Measurements from ENCODE around the gene CHST11.

DNA sequence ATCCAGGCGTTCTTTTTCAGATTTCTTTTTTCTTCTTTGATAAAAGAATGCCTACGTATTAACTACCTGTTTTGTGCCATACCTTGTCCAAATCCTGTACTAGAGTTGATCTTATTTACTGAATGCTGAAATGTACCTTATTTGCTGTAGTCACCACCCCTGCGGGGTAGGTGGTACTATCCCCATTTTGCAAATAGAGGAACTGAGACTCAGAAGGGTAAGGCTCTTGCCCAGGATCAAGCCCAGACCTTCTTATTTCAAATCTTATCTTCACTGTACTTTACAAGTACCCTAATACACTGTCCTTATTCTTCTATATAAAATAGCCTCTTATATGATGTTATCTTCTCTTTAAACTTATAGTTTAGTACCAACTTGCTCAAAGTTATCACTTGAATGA lies 294.8 kb downstream of the CHST11 start:
- TF ChIP-seq, protein P1, sequence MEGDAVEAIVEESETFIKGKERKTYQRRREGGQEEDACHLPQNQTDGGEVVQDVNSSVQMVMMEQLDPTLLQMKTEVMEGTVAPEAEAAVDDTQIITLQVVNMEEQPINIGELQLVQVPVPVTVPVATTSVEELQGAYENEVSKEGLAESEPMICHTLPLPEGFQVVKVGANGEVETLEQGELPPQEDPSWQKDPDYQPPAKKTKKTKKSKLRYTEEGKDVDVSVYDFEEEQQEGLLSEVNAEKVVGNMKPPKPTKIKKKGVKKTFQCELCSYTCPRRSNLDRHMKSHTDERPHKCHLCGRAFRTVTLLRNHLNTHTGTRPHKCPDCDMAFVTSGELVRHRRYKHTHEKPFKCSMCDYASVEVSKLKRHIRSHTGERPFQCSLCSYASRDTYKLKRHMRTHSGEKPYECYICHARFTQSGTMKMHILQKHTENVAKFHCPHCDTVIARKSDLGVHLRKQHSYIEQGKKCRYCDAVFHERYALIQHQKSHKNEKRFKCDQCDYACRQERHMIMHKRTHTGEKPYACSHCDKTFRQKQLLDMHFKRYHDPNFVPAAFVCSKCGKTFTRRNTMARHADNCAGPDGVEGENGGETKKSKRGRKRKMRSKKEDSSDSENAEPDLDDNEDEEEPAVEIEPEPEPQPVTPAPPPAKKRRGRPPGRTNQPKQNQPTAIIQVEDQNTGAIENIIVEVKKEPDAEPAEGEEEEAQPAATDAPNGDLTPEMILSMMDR (IDR thresholded peaks at IDR 0.05; ENCODE audit: borderline replicate concordance, extremely low read depth, low read length, poor library complexity, severe bottlenecking) = no peak
- no peak for TF ChIP-seq EZH2 (IDR thresholded peaks at IDR 0.05; ENCODE audit: borderline replicate concordance, low read depth, low read length, severe bottlenecking)

All from DND-41 (cell line).